Stromal cell of bone marrow (primary cell): ENCODE data around the gene MAST2.
"Not testable (repeated sequence)": the region's sequence is repeated elsewhere in the genome, so short reads cannot be mapped to it uniquely, and the experiment has no call there.

Experiments
- DNase-seq: peaks from one replicate; pipeline ENCODE4 v3.0.0-alpha.2; 2012; ENCODE audit warnings: low read depth

Gene MAST2

DNA sequence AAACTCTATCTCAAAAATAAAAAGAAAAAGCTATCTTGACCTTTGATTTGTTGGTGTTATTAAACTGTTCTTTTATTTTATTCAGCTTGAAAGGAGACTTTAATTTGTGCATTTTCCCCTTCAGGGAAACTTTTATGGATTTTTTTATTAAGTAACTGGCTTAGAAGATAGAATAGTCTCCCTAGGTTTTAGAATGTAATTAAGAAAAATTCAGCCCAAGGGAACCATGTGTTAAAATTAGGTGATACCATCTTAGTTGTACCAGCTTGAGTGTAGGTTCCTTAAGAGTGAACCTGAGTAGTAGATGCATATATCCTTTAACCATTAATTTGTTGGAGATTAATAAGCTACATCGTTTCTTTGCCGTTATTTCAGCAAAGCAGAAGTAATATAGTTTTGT lies 11.4 kb downstream of the MAST2 start:
- no peak for DNase-seq

DNA sequence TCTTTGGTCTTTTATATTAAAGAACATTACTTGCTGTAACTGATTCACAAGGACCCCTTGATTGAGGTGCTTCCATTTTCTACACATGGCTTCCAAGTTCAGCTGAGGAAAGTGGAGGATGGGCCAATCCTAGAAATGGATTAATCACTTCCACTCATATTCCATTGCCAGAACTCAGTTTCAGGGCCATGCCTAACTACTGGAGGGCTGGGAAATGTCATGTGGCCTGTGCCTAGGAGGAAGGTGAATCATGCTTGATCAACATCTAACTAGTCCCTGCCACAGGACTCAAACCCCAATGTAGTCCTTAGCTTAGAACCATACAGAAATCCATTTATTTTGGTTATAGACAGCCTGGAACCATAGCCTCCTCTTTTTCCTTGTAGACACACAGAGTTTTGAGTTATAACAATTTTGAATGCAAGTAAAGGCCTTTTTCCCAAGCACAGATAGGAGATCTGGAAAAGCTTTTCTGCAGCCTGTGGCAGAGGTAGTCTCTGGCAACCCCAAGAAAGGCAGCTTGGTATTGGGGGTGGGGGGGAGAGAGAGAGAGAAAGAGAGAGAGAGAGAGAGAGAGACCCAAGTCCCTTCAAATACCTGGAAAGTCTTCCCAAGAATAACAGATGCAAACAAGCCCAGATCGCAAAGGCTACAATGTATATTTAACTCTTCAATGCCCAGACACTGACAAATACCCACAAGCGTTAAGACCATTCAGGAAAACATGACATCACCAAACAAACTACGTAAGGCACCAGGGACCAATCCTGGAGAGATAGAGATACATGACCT lies 12.5 kb downstream of the MAST2 start:
- peak; percentile 67 for DNase-seq

DNA sequence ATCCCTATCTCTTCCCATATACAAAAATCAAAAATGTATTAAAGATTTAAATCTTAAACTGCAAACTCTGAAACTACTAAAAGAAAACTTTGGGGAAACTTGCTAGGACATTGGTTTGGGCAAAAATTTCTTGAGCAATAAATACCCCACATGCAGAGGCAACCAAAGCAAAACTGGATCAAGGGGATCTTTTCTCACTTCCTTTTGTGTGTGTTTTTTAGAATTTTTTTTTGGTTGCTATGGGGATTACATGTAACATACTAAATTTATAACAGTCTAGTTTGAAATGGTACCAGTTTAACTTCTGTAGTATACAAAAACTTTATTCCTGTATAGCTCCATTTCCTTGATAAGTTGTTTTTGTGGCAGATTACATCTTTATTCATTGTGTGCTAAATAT lies 16.8 kb downstream of the MAST2 start:
- no peak for DNase-seq

DNA sequence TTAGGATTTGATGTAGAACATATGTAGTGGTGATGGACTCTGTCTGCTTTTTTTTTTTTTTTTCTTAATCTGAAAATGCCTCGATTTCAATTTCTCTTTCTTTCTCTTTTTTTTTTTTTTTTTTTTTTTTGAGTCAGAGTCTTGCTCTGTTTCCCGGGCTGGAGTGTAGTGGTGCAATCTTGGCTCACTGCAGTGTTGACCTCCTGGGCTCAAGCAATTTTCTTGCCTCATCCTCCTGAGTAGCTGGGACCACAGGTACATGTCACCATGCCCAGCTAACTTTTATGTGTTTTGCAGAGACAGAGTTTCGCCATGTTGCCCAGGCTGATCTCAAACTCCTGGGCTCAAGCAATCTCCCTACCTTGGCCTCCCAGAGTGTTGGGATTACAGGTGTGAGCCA lies 17.4 kb downstream of the MAST2 start:
- no peak for DNase-seq

DNA sequence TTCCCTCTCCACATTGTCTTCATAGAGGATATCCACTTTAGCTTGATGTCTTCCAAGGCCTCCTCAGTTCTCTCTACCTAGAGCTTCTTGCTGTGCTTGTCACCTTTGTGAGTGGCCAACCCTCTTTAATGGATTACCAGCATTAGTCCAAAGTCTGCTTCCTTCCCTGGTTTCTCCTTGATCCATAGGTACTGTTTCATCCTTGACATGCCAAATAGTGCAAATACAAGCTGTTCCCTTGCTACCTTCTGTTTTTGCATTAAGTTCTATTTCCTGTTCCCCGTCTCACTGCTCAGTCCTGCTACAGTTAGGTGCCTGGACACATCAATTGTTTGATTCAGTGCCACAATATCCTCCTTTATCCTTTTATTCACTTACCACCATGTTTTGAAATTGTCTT lies 19.2 kb downstream of the MAST2 start:
- DNase-seq: no peak

DNA sequence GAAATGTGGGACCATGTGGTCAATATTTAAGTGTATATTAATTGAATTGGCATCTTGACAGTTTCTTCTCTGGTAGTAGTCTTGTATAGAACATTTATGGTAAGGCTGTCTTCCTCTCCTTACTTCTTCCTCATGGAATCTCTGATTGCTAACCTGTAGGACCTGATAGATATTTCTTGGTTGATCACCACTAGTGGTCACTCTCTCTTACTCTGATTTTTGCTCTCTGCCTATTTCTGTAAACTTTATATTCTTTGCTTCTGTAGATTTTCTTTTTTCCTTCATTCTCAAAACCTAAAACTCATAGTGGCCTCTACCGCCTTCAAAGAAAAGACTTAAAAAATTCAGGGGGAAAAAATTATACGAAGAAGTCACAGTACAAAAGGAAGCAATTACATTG lies 21.2 kb downstream of the MAST2 start:
- DNase-seq: no peak

DNA sequence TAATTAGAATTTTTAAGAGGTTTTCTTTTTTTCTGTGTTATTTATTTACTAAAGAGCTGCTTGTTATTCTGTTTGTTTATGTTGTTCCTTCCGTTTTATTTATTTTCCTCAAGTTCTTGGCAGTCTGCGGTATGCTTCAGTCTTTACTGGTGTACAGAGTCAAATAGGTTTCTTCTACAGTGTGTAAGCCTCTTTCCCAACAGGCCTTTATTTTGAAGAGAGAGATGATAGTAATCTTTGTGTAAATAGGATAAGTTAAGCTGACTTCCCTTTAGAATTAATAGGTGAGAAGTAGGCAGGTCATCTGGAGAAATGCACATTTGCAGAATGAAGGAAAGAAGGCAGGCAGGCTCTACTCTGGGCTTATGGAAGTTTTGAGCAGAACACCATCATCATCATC lies 23.8 kb downstream of the MAST2 start:
- DNase-seq: no peak

DNA sequence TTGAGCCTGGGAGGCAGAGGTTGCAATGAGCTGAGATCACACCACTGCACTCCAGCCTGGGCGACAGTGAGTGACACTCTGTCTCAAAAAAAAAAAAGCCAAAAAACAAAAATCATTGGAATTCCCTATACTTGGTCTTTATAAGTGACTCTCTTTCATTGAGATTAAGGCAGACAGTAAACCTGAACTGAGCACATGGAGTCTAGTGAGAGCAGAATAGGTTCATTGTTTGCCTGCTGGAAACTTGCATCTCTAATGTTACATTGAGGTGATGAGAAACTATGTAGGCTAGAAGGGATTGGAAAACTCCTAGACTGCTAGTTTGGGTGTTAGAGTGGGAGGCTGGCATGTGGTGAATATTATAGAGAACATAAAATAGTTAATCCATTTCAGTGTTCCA lies 25.4 kb downstream of the MAST2 start:
- no peak for DNase-seq

DNA sequence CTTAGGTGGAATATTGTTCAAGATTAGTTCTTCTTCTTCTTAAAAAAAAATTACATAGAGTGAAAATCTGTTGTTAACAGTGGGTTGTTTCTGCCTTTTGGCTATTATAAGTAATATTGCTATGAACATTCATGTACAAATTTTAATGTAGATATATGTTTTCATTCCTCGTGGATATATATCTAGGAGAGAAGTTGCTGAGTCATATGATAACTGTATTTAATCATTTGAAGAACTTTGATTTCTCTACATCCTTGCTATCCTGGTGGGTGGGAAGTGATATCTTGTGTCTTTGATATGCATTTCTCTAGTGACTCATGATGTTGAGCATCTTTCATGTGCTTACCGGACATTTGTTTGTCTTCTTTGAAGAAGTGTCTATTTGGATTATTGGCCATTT lies 29.9 kb downstream of the MAST2 start:
- DNase-seq: no peak

DNA sequence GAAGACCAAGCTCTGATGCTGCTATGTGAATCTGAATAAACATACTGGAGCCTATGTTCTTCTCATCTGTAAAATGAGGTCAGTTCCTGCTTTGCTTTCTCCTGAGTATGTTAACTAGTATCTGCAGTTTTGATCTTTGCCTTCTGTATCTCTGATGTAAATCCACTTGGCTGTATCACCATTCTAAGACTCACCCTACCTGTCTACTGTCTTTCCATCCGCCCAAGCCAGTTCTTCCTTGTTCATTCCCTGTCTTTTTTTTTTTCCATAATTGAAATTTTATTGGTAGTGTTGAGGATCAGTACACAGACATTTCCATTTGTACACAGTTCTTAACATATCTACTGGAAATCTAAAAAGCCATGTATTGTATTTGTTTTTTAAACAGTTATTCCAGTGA lies 31.3 kb downstream of the MAST2 start:
- no peak for DNase-seq

DNA sequence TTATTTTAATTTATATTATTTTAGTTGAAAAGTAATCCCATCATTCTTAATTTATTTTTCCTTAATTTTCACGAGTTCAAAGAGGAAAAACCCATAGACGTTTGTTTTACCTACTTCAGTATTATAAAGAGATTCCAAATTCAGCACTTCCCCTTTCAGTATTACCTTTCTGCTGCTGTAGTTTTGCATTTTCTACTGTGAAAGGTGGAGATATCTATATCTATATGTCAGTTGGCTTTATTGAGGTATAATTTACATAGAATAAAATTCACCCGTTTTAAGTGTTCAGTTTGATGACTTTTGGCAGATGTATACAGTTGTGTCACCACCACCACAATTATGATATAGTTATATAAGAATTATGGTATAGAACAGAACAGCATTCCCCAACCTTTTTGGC lies 33.0 kb downstream of the MAST2 start:
- DNase-seq: no peak

DNA sequence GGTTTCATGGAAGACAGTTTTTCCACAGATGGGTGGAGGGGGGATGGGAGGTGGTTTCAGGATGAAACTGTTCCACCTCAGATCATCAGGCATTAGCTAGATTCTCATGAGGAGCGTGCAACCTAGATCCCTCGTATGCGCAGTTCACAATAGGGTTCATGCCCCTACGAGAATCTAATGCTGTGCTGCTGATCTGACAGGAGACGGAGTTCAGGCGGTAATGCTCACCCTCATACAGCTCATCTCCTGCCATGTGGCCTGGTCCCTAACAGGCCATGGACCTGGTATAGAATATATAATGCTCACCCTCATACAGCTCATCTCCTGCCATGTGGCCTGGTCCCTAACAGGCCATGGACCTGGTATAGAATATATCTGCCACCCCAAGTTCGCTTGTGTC lies 33.4 kb downstream of the MAST2 start:
- DNase-seq: not testable (repeated sequence)

DNA sequence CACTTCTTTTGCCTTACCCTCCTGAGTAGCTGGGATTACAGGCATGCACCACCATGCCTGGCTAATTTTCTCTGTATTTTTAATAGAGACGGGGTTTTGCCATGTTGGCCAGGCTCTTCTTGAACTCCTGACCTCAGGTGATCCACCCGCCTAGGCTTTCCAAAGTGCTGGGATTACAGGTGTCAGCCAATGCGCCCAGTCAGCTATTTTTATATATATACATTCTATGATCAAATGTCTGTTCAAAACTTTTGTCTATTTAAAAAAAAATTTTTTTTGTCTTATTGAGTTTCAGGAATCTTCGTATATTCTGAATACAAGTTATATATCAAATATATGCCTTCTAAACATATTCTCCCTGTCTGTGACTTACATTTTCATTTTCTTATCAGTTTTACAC lies 34.9 kb downstream of the MAST2 start:
- not testable (repeated sequence) for DNase-seq

DNA sequence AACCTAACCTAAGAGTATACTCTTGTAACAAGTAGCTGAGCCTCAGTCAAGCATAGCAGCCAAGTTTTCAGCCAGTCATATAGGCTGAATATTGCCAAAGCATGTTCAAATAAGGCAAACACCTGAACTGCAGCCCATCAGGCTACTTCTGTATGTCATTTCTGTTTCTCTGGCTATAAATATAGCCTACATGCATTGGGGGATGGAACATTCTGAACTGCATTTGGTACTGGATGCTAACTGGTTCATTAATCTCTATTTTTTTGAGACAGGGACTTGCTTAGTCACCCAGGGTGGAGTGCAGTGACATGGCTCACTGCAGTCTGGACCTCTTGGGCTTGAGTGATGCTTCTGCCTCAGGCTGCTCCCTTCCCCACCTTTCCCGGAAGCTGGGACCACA lies 37.3 kb downstream of the MAST2 start:
- DNase-seq: peak; percentile 3

DNA sequence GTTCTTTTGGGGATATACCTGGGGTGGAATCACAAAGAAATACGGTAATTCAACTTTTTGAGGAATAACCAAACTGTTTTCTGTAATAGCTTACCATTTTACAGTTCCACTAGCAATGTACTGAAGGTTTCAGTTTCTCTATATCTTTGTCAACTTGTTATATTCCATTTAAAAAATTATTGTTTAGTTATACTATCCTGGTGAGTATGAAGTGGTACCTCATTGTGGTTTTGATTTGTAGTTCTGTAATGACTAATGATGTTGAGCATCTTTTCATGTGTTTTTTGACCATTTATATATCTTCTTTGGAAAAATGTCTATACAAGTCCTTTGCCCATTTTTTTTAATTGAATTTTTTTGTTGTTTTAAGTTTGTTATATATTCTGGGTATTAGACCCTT lies 39.4 kb downstream of the MAST2 start:
- no peak for DNase-seq

DNA sequence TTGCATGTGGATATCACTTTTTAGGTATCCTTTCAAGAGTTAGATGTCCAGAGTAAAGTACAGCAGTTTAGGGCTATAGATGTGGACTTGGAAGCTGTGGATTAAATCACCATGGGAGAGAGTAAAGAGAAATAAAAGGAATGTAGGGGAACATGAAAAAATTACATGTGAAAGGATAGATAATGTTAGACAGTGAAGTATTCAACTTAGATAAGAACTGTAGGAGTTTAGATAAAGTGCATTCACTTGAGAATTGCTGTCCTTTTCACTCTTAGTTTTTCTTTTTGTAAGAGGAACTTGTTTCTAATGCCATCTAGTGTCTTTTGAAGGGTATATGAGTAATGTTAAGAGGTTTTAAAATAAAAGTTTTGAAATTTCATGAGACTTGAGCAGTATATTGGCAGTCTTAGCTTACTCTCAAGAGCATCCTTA lies 40.1 kb downstream of the MAST2 start:
- DNase-seq: peak; percentile 17

DNA sequence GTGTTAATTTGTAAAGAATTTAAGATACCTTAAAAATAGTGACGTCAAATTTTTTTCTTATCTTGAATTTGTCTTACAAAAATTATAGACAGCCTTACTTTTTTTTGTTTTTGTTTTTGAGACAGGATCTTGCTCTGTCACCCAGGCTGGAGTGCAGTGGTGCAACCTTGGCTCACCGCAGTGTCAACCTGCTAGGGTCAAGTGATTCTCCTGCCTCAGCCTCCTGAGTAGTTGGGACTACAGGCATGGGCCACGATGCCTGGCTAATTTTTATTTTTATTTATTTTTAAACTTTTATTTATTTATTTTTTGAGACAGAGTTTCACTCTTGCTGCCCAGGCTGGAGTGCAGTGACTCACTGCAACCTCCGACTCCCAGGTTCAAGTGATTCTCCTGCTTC lies 40.6 kb downstream of the MAST2 start:
- not testable (repeated sequence) for DNase-seq

DNA sequence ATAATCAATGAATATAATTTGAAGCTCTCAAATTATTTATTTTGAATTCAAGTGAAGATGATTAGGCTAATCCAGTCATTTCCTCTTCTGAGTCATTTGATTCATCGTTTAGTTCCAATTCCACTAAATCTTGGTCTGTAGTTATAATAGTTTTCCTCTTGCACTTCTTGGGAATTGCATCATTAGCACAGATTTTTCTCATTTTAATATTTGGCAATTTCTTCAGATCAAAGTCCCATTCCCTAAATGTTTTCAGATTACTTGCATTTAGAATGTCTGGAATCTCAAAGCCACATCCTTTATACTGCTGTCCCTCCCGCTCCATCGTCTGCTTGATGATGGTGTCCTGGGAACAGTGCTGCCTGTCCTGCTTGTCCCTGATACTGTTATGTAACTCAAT lies 43.5 kb downstream of the MAST2 start:
- peak; percentile 32 for DNase-seq

DNA sequence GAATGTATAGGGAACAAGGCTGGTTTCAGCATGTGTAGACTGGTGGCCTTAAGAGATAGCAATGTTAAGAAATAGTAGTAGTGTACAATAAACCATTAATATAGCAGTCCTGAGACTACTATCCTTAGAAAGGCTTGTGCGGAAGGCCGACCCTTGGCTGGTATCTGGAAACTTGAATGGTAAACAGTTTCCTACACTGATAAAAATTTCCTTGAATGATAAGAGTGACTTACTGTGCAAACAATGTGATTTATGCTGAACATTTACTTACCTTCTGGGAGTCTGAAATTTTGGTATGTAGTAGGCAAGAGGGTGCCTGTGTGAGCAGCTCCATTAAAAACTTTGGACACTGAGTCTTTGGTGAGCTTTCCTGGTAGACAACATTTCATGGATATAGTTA lies 44.7 kb downstream of the MAST2 start:
- DNase-seq: no peak

DNA sequence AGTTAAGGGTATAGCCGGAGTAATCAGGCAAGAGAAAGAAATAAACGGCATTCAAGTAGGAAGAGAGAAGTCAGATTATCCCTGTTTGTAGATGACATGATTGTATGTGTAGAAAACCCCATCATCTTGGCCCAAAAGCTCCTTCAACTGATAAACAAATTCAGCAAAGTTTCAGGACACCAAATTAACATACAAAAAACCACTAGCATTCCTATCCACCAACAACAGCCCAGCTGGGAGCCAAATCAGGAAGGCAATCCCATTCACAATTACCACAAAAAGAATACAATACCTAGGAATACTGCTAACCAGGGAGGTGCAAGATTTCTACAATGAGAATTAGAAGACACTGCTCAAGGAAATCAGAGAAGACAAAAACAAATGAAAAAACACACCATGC lies 45.3 kb downstream of the MAST2 start:
- DNase-seq: no peak

DNA sequence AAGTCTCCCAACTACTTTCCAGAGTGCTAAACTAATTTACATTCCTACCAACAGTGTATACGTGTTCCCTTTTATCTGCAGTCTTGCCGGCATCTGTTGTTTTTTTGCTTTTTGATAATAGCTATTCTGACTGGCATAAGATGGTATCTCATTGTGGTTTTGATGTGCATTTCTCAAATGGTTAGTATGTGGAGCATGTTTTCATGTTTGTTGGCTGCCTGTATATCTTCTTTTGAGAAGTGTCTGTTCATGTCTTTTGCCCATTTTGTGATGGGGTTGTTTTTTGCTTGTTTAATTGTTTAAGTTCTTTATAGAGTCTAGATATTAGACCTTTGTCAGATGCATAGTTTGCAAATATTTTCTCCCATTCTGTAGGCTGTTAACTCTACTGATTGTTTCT lies 46.6 kb downstream of the MAST2 start:
- no peak for DNase-seq

DNA sequence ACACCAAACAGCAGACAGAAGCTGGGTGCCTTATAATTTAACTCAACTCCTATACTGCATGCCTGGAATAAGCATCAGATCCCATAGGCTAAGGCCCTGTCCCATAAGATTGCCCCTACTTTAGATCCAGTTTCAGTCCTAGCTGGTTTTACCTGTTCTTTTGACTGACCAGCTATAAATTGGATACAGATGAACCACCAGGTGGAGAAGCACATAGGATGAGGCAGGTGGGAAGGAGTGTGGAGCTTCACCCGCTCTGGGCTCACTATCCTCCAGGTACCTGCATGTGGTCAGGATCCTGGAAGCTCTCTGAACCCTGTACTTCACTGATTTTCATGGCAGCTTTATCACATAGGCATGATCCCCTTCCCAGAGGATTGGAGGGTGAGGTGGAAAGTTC lies 51.3 kb downstream of the MAST2 start:
- no peak for DNase-seq

DNA sequence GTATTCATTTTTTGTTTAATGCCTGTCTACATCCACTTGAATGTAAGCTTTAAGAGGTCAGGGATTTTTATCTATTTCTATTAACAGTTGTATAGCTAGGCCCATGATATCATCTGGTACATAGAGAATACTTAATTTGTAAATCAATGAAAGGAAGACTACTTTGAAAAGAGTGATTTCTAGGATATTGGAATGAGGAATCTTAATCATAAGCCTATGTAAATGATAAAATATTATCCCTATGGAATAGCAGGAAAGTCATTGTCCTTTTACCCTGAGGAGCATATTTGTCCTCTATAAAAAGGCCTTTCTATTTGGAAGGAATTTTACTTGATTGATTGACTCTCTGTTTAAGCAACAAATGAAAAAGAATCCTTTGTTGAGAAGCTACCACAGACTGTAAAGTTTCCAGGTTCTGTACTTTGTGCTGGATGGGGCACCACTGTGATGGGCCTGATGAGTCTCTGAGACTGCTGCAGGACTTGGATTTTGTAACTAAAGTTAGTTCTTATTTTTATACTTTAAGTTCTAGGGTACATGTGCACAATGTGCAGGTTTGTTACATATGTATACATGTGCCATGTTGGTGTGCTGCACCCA lies 53.8 kb downstream of the MAST2 start:
- no peak for DNase-seq
